Body of pancreas (tissue), 4 donors: Measurements from ENCODE around the gene KLHL6.

ENCODE experiments used
- CTCF ChIP-seq, 7 experiments: fragments of 450-650 bp in 4 of 7; fragments of 200-600 bp in 3 of 7; sonication (generic) in 3 of 7; IDR thresholded peaks; one replicate each; pipeline ENCODE4 v1.5.1; 2016 to 2019; ENCODE audit warnings: antibody characterized with exemption in 7 of 7
- POLR2A ChIP-seq, 3 donors: fragments of 450-650 bp; IDR thresholded peaks; one replicate each; pipeline ENCODE4 v1.6.1; 2016; ENCODE audit warnings: antibody characterized with exemption in 3 of 3, mild to moderate bottlenecking in 2 of 3

DNA sequence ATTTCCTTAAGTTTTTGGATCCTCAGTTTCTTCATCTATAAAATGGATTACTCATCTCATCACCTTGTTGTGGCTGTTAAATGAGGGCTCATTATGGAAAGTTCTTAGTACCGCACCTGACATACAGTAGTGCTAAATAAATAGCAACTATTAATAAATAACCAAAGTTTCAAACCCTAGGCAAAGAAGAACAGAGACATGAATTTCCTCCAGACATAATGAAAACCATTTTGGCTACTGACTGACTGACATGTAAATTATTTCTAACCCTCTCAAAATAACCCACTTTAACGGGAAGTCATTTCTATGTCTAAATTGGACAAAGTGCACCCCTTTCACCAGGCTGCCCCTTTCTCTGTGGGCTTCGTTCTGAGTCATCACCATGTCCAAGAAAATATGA, 17.4 kb upstream of the KLHL6 start:
- TF ChIP-seq CTCF (IDR thresholded peaks at IDR 0.05) (no peak), POLR2A (IDR thresholded peaks at IDR 0.05) (no peak)
